Limb (tissue), 2 donors: Measurements from ENCODE around the gene MYOM1.

Source experiments
- DNase-seq, 2 donors: peaks; one replicate each; pipeline ENCODE4 v3.0.0-alpha.2; 2016; ENCODE audit errors: extremely low spot score in 2 of 2

Gene MYOM1

DNA sequence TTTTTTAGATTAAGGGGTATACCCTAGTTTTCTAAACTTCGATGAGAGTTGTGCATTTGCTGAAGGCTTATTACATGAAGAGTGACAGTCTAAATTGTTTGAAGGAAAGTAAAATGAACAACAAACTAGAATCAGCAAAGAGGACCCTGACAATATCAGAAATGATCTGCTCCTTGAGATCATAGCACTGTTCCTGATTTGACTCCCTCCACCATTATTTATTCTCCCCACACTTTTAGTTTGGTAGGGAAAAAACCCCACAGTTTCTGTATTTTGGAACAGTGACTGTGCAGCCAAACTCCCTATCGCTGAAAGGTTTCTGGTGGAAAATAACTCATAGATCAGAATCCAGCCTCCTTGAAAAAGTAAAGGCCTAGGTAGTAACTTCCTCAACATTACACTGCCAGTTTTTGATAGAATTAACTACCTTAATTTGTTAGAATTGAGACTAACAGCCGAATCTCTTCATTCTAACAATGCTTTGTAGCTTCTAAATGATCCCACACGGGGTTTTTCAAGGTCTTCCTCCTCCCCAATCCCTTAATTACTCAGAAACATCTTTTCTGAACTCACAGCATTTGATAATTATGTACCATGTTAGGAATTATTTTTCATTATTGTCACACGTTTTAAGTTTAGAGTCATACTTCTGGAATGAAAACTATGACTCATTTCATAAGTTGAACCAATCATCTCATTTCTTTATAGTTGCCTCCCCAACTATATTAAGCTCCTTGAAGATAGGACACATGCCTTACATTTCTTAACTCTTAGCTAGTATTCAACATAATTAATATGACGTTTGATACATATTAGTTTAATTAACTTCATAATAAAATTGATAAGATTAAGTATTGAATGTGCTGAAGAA lies 30.7 kb upstream of the MYOM1 start:
- DNase-seq = no peak

DNA sequence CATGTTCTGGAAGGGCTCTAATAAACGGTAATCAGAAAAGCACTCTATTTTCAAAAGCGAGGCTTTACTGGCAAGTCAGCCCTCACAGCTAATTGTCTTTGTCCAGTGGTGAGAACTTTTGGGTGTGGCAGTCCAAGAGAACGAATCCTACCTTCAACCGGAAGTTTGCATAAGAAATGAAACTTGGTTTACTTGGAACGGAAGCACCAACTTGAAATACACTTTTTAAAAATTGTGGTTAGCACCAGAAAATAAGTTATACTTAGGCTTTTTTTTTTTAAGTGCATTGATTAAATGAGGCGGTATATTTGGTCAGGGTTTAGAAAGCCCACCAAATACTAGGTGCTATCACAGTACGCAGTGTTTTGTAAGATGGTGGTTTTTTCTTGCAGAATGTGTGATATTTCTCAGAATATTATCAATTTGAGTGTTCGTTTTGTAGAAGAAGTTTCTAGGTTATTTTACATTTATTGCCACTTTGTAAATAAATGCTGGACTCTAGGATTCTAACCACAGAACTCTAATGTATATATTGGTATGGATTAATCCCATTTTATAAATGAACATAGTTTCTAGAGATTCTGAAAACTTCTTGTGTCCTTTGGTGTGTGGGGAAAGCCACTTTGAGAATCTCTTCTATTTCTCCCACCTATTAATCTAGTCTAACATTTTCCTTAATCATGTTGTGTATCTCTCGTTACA lies 29.0 kb upstream of the MYOM1 start:
- peak in 1 of 2 donors; percentile 48 for DNase-seq

DNA sequence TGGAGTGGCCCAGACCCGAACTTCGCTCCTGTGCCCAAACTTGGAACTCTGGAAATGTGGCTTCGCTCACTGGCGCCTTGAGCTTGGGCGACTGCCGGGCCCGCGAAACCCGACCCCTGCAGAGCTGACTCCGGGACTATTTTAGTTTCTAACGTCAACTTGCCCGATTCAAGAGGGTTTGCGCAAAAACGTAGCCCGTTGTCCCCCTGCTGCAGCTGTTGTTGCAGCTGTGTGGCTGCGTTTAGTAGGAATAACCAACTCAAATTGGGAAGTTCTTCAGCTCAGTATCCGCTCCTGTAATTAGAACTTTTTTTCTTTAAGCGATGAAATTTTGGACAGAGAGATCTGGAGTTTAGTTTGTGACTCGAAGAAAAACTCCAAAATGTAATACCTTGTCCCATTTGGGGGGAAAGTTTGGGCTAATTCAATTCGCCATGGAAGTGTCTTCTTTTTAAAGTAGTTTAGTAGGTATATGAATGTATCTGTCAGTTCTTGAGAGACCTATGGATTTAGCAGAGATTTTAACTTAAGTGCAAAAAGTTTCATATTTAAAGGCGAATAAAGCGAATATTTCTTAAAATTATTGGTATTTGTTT lies 28.4 kb upstream of the MYOM1 start:
- DNase-seq = peak; percentile 39 to 75

DNA sequence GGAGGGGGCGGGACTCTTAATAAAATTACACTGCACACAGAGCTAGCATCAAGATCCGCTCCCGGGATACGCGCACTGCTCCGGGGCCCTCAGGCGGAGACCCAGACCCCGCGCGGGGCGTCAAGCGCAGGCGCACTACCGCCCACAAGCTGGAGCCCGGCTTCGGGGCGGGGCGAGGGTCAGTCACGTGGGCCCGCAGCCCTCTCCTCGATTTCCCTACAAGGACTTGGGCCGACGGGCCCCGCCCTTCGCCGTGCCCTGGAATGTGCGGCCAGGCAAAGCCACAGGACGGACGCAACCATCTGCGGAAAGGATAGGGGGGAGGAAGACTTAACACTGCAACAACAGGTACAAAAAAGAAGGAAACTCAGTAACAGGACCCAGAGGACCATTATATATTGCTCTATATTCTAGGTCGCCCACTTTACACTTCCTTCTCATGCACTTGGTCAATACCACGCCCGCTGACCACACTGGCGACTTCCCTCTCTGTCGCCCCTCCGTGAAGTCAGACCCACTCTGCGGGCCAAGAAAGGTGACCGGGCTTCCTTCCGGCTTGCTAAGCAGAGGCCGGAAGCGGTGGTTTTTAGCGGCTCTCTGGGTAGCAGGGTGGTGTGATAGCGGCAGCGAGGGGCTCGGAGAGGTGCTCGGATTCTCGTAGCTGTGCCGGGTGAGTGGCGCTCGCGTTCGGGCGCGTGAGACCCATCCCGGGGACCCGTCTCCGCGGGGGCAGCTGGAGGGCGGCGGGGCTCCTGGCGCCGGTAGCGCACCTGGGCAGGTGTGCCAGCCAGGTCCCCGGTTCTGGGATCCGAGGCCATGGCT lies 27.7 kb upstream of the MYOM1 start, which contains the start of gene MYL12A:
Gene MYL12A (plus strand): TSS at position 562 of the 822 bp plus-strand sequence. CDS start 5,447 bp downstream, outside the sequence.
- DNase-seq = peak; percentile 97 to 98

DNA sequence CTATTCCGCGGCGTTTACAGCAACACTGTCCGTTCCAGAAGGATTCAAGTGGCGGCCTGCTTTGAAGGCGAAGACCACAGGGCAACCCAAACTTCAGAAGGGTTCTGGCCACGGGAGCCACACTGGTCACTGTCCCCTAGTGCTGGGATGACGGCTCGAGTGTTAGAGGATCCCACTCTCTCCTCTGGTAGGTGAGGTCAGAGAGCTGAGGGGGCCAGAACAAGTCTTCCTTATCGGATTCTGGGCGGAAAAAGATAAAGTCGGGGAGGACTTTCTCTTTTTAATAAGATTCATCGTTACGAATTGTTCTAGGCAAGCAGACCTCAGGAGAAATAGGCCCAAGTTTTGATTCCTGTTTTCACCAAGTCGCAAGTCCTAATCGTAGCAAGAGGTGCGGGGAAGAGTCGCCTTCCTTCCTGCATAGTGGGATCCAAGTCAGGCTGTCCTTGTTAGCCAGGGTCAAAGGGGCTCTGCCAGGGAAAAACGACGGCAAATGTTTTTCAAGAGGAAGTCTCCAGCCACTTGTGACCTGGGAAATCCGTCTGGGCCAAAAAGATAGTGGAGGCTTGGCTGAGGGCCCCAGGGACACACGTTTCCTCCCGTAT lies 27.0 kb upstream of the MYOM1 start:
- DNase-seq = peak in 1 of 2 donors; percentile 54

DNA sequence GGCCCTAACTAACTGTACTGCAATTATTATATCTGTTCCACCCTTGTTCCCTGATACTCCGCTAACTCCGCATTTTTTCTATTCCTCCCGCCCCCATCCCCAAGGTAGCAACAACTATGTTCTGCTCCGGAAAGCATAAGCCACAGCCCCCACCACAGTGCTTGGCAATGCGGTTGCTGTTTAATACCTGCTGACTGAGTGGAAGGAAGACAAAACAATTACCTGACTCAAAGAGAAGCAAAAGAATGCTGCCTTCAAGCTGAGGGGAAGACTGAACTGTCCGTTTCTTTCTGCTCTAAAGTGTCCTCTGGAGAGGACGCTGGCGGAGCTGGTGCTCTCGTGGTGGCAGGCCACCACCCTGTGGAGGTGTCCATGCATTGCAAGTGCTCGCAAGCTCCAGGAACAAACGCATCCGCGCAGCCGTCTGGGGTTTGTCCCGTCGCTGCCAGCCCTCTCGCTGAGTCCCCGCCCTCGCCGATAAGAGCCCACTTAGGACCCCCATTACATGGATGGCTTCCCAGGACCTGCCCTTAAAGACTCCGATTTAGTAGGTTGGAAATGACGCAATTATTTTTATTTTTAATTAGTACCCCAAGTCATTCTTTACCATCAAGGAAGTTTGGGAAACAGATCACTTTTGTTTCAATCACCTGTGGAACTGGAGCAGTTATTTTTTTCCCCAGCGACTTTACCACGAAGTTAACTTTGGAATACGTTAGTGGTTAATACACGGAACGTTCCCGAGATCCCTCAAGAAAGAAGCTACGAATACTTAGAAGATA lies 26.3 kb upstream of the MYOM1 start:
- peak; percentile 87 to 88 for DNase-seq

DNA sequence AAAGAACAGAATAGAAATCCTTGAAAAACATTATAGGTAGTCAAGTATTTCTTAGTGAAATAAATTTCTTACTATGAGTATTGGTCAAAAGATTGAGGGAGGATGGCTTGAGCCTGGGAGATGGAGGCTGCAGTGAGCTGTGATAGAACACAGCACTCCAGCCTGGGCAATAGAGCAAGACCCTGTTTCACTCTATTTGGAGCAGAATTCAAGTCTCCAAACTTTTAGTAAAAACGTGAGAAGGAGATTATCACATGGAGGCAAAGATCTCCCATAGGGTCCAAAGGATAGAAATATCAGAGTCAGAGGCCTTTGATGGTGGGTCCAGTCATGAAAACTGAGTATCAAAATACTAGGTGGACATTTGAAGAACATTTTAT lies 25.4 kb upstream of the MYOM1 start:
- no peak for DNase-seq

DNA sequence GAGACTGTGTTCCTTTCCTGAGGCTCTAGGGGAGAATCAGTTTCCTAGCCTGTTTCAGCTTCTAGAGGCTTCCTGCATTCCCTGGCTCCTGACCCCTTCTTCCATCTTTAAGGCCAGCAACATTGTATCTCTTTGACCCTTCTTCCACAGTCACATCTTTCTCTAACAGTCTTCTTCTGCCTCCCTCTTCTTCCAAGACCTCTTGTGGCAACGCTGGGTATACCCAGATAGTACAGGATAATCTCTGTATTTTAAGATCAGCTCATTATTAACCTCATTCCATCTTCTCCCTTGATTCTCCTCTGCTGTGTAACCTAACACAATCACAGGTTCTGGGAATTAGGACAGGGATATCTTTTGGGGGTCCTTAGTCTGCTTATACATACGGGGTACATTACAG lies 19.0 kb upstream of the MYOM1 start:
- no peak for DNase-seq

DNA sequence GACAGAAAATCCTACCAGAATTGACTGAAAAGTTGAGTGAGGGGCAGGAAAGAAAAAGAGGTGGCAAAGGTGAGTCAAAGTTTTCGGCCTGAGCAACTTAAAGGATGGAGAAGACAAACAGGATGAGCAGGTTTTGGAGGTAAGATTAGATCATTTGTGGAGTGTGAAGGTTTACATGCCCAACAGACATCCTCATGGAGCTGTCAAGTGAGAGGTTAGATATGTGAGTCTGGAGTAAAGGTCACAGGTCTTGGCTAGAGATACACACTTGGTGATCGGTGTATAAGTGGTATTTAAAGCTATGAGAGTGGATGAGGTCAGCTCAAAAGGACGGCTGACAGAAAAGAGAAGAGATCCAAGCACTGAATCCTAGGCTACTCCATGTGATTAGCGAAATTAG lies 16.7 kb upstream of the MYOM1 start:
- DNase-seq = no peak

DNA sequence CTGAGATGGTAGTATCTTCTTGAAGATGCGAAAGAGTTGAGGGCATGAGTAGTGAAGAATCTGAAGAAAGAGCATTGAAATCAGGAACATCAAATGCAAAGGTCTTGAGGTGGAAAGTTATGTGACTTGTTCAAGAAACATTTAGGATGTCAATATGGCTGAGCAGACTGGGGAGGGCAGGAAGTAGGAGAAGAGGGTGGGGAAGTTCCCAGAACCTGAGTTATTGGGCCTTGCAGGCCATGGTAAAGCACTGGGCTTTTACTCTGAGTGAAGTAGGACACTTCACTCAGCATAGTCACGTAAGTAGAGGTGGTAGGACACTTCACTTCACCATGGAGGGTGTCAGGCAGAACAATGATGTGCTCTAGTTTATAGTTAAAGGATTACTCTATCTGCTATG lies 16.1 kb upstream of the MYOM1 start:
- no peak for DNase-seq

DNA sequence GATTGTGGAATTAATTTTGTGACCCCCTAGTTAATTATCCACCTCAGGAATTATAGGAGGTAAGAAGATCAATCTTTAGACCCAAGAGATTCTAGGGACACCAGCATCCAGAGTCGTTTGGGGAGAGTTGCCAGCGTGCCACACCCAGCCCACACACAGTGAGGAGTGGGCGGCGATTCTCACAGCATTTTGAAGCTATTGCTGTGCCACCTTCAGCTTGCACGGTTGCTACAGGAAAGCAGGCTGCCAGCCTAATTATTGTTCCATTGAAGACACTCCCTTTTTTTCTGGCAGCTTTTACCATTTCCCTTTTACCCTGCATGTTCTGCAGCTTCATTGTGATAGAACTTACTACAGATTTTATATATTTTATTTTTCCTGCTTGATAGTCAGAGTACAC lies 14.7 kb upstream of the MYOM1 start:
- no peak for DNase-seq

DNA sequence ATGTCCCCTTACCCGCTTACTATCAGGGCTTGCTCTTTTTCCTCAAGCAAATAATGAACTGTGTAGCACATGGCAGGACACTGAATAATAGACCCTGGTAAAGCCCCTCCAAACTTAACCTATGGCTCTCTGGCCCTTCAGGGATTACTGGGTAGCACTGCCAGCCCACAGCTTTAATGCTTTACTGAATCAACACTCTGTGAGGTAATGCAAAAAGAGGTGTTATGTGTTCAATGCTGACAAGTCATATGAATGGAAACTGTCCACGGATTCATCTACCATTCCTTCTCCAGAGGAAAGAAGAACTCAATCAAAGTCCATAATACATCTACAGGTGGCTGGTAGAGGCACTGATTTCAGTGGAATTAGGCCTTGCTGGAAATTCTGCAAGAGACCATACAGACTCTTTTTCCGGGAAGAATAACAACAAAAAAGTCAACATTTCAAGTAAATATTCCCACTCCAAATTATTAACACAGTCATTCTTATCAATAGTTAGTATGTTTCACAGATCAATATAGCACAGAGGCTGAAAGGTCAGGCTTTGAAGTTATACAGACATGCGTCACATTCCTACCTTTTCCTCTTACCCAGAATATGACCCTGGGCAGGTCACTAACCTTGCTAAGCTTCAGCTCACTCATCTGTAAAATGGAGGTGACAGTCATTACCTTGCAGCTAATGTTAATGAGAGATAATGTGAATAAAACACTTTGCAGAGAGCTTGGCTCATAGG lies 13.8 kb upstream of the MYOM1 start:
- no peak for DNase-seq

DNA sequence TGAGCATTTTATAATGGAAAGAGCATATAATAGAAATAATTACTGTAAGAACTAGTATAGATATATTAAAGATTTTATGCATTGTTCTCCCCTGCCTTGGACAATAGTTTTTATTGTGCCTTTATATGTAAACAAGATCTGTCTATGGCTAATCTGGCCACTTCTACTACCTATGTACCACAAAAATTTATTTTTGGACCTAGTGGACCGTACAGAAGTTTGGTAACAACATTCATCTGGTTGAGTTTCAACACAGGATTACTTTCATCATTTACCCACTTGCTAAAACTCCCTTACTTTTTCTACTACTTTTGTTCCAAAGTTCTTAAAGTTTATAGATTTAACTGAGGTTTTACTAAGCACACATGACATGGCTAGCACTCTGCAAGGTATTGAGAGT lies 13.2 kb upstream of the MYOM1 start:
- no peak for DNase-seq

DNA sequence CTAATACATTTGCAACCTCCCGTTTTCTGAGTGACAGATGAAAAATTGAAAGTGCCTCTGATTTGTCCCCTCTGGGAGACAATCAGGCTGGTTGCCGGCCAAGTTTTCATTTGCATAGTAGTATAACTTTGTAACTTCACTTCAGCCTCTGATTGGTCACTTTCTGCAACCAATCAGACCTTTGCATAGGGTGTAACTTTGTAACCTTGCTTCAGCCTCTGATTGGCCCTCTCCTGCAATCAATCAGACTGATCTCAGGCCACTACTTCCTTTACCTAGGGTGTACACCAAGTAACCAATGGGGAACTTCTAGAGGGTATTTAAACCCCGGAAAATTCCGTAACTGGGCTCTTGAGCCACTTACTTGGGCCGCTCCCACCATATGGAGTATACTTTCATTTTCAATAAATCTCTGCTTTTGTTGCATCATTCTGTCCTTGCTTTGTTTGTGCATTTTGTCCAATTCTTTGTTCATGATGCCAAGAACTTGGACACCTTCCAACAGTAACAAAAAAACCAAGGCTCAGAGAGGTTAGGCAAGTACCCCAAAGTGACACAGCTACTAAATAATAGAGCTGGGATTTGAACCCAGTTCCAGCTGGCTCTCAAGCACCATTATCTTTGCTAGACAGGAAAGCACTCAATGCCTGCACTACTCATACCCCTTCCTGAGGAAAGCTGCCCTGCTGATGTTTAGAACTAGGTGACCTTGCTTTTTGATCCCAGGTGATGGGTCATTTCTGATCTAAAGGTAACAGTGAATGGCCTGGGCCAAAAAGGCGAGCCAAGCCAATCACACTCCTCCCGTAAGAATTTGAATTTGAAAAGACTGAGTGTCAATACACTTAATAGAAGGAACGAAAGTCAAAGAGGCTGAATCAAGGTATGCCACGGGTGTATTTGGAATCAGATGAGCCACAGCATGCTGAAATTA lies 10.9 kb upstream of the MYOM1 start:
- DNase-seq = no peak

DNA sequence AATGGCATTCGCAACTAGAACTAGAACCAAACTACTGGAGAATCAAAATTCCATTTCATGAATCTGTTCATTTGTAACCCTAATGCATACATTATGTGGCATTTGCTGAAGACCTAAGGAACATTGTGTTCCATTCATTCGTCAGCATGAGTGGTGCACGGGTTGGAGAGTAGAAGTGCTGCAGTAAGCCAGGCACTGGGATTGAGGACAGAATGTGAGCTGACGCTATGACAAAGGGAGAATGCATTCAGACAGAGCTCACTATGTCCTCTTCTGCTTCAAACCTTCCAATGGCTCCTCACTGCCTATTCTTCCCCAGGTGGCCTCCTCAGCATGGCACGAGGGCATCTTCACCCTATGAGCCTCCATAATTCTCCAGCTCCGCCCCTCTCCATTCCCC lies 6.3 kb upstream of the MYOM1 start:
- DNase-seq = no peak

DNA sequence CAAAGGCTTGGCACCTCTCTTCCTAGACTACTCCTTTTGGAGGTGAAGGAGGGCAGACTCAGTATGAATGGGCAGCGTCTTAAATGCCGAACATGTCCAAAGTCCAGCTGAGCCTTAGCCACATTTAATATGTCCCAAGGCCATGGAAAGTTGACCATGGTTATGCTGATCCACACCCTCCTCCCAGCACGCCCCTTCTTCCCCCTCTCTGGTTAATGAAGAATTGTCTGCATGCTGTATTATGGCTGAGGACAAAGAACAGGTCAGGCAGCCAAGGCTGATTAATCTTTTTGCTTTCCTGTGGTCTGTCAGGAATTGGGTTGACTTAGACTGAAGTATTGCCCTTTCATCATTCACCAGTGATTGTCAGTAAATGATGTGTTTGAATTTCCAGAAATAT lies 5.8 kb upstream of the MYOM1 start:
- no peak for DNase-seq

DNA sequence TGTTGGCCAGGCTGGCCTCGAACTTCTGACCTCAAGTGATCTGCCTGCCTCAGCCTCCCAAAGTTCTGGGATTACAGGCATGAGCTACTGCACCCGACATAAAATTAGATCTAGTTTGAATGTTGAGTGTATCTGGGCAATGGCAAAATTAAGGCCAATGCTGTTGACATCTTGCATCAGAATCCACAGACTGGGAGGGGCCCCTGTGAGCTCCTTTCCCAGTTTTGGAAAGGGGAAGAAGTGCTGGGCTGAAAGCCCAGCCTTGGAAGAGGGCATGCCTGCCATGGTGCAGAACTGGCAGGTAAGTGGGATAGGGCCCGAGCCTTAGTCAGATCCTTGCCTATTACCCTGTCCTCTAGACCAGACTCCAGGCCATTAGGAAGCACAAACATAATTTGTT lies 4.5 kb upstream of the MYOM1 start:
- DNase-seq = no peak

DNA sequence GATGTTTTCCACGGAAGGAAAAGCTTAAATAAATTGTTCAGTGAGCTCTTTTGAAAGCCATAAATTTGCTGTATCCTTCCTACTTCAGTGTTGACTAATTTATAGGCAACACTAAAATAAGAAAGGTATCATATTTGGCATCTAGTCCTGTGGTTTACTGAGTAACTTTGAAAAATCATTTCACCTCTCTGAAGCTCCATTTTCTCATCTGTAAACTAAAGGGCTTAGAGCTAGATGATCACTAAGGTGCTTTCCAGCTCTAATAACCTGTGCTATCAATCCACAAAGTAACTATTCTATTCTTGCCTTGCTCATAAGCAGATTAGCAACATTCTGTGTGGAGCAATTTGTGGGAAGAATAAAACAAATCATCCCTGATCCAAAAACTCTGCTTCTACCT lies 3.6 kb upstream of the MYOM1 start:
- no peak for DNase-seq

DNA sequence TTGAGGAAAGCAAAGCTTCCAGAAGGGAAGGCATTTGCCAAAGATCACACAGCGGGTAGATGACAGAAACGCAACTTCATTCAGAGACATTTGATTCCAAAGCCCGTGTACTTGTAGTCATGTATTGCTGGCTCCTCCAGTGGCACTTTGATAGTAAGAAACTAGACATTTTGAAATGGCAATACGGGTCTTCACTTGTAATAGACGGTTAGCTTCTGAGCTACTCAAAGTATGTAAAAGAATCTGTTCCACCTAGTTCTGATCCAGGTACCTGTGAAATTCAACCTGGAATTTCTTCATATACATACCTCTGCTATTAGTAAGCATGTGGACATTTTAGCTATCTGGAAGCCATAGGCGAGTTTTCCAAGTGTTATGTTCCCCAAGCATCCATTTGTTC lies 1.7 kb upstream of the MYOM1 start:
- no peak for DNase-seq
